IPS-20b (cell line): ENCODE data around the gene LOXL4.
"Not testable (repeated sequence)": the region's sequence is repeated elsewhere in the genome, so short reads cannot be mapped to it uniquely, and the experiment has no call there.

ENCODE experiments used
- H3K27ac ChIP-seq: one replicate; pipeline ENCODE4 v1.5.1; 2013; ENCODE audit warnings: low read length
- H3K27me3 ChIP-seq: 2 replicates; pipeline ENCODE4 v1.6.1; 2013; ENCODE audit warnings: mild to moderate bottlenecking, low read length, inconsistent platforms; ENCODE audit not compliant: insufficient read depth
- H3K36me3 ChIP-seq: 2 replicates; pipeline ENCODE4 v1.6.1; 2013; ENCODE audit warnings: low read depth, mild to moderate bottlenecking, inconsistent platforms, low read length, moderate library complexity; ENCODE audit not compliant: insufficient read depth
- H3K4me1 ChIP-seq: 2 replicates; pipeline ENCODE4 v1.6.1; 2013; ENCODE audit warnings: mild to moderate bottlenecking, control low read depth, inconsistent platforms, low read length, moderate library complexity; ENCODE audit not compliant: insufficient read depth
- H3K4me3 ChIP-seq: 2 replicates; pipeline ENCODE4 v1.5.1; 2013; ENCODE audit warnings: mild to moderate bottlenecking, low read length, inconsistent platforms
- H3K9ac ChIP-seq: 2 replicates; pipeline ENCODE4 v1.6.1; 2013; ENCODE audit warnings: low read depth, mild to moderate bottlenecking, inconsistent platforms, low read length, moderate library complexity
- H3K9me3 ChIP-seq: 2 replicates; pipeline ENCODE4 v1.6.1; 2013; ENCODE audit warnings: mild to moderate bottlenecking, low read depth, low read length, inconsistent platforms; ENCODE audit not compliant: insufficient read depth

Gene LOXL4

DNA sequence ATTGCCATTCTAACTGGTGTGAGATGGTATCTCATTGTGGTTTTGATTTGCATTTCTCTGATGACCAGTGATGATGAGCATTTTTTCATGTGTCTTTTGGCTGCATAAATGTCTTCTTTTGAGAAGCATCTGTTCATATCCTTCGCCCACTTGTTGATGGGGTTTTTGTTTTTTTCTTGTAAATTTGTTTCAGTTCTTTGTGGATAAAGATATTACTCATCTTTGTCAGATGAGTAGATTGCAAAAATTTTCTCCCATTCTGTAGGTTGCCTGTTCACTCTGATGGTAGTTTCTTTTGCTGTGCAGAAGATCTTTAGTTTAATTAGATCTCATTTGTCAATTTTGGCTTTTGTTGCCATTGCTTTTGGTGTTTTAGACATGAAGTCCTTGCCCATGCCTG lies 39.7 kb downstream of the LOXL4 start:
- not testable (repeated sequence) for H3K4me3 ChIP-seq, H3K9ac ChIP-seq, H3K36me3 ChIP-seq, H3K4me1 ChIP-seq, H3K27ac ChIP-seq, H3K9me3 ChIP-seq, H3K27me3 ChIP-seq

DNA sequence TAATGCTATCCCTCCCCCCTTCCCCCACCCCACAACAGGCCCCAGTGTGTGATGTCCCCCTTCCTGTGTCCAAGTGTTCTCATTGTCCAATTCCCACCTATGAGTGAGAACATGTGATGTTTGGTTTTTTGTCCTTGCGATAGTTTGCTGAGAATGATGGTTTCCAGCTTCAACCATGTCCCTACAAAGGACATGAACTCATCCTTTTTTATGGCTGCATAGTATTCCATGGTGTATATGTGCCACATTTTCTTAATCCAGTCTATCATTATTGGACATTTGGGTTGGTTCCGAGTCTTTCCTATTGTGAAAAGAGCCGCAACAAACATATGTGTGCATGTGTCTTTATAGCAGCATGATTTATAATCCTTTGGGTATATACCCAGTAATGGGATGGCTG lies 40.3 kb downstream of the LOXL4 start:
- H3K27me3 ChIP-seq, H3K9me3 ChIP-seq, H3K4me1 ChIP-seq, H3K9ac ChIP-seq, H3K36me3 ChIP-seq, H3K27ac ChIP-seq, H3K4me3 ChIP-seq: not testable (repeated sequence)

DNA sequence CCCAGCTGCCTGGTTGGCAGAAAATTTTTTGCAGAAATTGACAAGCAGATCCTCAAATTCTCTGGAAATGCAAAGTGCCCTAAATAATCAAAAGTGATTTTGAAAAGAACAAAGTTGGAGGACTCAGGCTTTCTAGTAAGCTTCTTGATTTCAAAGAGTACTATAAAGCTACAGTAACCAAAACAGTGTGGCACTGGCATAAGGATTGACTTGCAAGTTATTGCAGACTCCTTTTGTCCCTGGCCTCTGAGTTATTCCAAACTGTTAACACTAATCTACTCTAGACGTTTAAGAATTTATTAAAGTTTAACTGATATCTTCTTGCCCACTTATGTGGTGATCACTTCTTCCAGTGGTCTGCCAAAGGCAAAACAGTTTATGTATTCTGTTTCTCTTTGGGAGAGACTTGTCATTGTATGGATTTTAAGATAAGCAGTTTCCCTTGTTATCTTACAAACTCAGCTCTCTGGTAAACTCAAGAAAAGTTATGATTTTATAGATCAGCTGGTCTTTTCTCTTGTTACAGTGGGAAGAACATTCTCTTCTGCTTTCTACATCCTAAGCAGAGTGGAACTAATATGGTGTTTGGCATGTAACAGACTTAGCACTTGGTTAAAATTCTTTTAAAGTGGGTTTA lies 41.4 kb downstream of the LOXL4 start:
- H3K36me3 ChIP-seq = no peaks in the 10 kb centered on the region
- H3K4me3 ChIP-seq = no peak overlapping the region
- H3K27me3 ChIP-seq = no peaks in the 10 kb centered on the region
- H3K27ac ChIP-seq = no peak overlapping the region
- H3K4me1 ChIP-seq = no peaks in the 10 kb centered on the region
- H3K9me3 ChIP-seq = no peaks in the 10 kb centered on the region
- no peak overlapping the region for H3K9ac ChIP-seq

DNA sequence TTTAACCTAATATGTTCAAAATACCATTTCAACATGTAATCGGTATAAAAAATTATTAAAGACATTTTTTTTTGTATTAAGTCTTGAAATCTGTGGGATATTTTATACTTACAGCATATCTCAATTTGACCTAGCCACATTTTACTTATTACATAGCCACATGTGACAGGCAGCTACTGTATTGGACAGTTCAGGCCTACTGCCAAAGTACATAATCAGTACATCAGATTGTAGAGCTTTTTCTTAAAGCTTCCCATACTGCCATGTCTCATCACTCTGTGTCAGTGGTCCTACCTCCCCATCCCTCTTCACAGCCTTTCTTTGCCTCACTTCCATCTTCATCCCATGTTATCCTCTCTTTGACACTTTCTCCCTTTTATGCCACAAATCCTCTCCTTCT lies 43.0 kb downstream of the LOXL4 start:
- H3K9ac ChIP-seq = no peak overlapping the region
- H3K27me3 ChIP-seq = no peaks in the 10 kb centered on the region
- H3K4me3 ChIP-seq = no peak overlapping the region
- H3K9me3 ChIP-seq = no peaks in the 10 kb centered on the region
- no peak overlapping the region for H3K27ac ChIP-seq
- H3K36me3 ChIP-seq = no peaks in the 10 kb centered on the region
- H3K4me1 ChIP-seq = no peaks in the 10 kb centered on the region

DNA sequence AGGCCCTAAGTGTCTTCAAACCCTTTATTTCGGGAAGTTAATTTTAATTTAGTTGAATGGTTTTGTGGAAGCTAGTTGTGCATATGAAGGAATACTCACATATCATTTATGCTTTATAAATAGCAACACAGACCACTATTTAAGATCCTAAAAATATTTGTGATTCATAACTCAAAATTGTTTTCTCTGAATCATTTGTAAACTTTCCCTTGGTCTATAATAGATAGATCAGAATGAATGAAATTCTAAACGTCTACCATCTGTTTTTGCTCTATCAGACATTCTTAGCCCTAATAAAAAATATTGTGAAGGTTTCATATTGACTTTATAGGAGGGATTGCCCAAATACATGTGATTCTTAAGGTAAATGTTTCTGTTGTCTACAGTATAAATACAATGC lies 43.5 kb downstream of the LOXL4 start:
- no peaks in the 10 kb centered on the region for H3K27me3 ChIP-seq
- no peak overlapping the region for H3K9ac ChIP-seq
- H3K36me3 ChIP-seq = no peaks in the 10 kb centered on the region
- no peaks in the 10 kb centered on the region for H3K4me1 ChIP-seq
- no peak overlapping the region for H3K4me3 ChIP-seq
- no peak overlapping the region for H3K27ac ChIP-seq
- no peaks in the 10 kb centered on the region for H3K9me3 ChIP-seq

DNA sequence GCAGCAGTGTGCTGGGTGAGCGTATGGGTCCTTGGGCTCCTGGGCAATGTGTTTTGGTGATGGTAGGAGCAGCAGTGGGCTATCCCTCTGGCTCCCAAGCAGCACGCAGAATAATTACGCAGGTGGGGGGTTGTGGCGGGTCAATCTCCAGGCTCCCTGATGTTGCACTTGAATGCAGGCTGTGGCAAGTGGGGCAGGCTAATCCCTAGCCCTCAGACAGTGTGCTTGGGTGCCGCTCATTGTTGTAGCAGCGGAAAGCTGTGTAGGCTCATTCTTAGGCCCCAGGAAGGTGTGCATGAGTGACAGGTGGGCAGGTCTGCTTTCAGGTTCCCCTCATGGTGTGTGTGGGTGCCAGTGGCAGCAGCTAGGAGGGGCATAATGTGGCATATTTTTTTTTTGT lies 44.1 kb downstream of the LOXL4 start:
- Histone ChIP-seq H3K27ac (no peak overlapping the region), H3K4me1 (no peaks in the 10 kb centered on the region), H3K9ac (no peak overlapping the region), H3K36me3 (no peaks in the 10 kb centered on the region), H3K9me3 (no peaks in the 10 kb centered on the region), H3K4me3 (no peak overlapping the region), H3K27me3 (no peaks in the 10 kb centered on the region)

DNA sequence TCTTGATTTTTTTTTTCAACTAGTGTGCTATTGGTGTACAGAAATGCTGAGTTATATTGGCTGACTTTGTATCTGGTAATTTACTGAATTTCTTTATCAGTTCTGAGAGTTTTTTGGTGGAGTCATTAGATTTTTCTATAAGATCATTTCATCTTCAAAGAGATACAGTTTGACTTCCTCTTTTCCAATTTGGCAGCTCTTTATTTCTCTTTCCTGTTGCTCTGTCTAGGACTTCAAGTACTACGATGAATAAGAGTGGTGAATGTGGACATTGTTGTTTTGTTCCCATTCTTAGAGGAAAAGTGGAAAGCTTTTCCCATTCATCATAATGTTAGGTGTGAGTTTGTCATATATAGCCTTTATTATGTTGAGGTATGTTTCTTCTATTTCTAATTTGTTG lies 50.2 kb downstream of the LOXL4 start:
- H3K27me3 ChIP-seq = no peaks in the 10 kb centered on the region
- no peak overlapping the region for H3K27ac ChIP-seq
- H3K36me3 ChIP-seq = no peaks in the 10 kb centered on the region
- no peak overlapping the region for H3K9ac ChIP-seq
- no peak overlapping the region for H3K4me3 ChIP-seq
- H3K9me3 ChIP-seq = no peaks in the 10 kb centered on the region
- H3K4me1 ChIP-seq = no peaks in the 10 kb centered on the region

DNA sequence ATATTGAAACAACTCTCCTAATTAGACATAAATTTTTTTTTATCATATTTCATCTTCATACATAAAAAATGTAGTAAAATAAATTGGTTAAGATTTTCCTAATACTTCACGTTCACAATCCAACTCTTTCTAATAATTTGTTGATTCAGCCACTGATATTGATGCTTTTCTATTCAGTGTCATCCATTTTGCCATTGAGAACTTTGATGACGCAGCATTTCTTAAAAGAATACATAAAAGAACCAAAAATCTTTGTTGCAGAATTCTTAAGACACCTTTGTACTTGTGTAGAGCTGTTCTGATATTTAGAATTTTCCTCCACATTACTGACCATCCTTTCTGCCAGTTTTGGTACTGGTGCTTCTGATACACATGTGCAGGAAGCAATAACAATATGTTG lies 52.6 kb downstream of the LOXL4 start:
- Histone ChIP-seq H3K36me3 (peaks cover 8% of the 10 kb centered on the region; the same call in 1 of the 2 replicates), H3K27ac (no peak overlapping the region), H3K4me1 (no peaks in the 10 kb centered on the region), H3K9me3 (no peaks in the 10 kb centered on the region), H3K4me3 (no peak overlapping the region), H3K9ac (no peak overlapping the region), H3K27me3 (no peaks in the 10 kb centered on the region)

DNA sequence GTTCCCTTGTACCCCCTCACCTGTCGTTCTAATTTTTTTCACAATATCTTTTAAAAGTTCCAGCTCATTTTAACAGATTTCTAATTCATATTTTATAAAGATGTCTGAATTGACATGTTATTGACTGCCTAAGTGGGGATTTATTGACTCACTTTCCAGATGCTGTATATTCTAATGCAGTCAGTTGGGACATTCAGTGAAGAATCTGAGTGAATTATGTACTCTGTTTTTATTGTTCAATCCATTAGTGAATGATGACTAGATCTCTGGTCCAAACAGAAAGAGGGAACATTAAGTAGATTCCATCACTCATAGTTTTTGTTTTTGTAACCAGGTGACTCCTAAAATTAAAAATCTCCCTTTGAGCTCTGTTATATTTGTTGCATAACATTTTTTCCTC lies 54.3 kb downstream of the LOXL4 start:
- Histone ChIP-seq H3K36me3 (peaks cover 18% of the 10 kb centered on the region; the same call in 1 of the 2 replicates), H3K9me3 (no peaks in the 10 kb centered on the region), H3K4me1 (no peaks in the 10 kb centered on the region), H3K27me3 (no peaks in the 10 kb centered on the region), H3K4me3 (no peak overlapping the region), H3K27ac (no peak overlapping the region), H3K9ac (no peak overlapping the region)

DNA sequence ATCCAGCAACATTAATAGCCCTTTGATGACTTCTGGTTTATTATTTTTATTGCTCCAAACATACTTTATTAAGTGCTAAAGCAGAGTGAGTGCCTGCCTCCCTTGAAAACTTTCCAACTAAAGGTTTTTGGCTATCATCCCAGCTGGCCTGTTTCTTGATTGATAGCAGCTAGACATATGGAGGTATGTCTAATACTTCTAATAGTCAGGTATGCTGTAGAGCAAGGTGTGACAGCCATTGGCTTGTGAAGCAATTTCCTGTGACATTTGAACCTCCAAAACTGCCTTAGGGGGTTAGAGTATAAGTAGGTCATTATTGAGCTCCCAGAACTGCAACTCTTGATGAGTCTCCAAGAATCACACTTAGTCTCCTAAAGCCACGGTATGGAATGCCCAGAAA lies 55.8 kb downstream of the LOXL4 start:
- no peaks in the 10 kb centered on the region for H3K27me3 ChIP-seq

DNA sequence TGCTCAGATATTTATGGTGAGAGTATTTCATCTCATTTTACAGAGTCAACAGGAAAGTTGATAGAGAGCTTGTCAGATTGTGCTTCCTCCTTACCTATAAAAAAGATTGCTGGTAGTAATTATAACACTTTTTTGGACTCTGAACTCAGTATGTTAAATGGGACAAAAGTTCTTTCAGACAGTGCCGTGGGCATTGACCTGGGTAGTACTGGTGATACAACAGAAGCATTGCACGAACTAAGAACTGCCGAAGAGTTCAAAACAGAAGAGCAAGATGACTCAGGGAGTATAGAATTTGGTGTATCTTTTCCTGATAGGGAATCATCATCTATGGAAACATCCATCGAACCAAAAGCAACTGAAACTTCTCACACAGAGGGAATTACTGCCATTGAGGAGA lies 58.6 kb downstream of the LOXL4 start:
- Histone ChIP-seq H3K9ac (no peak overlapping the region), H3K4me3 (no peak overlapping the region), H3K36me3 (peaks cover 28% of the 10 kb centered on the region)

More for the DNA sequence above, 55.8 kb downstream of the LOXL4 start:
- Histone ChIP-seq H3K27ac (no peak overlapping the region), H3K4me3 (no peak overlapping the region), H3K4me1 (no peaks in the 10 kb centered on the region), H3K36me3 (peaks cover 28% of the 10 kb centered on the region), H3K9ac (no peak overlapping the region), H3K9me3 (no peaks in the 10 kb centered on the region)

DNA sequence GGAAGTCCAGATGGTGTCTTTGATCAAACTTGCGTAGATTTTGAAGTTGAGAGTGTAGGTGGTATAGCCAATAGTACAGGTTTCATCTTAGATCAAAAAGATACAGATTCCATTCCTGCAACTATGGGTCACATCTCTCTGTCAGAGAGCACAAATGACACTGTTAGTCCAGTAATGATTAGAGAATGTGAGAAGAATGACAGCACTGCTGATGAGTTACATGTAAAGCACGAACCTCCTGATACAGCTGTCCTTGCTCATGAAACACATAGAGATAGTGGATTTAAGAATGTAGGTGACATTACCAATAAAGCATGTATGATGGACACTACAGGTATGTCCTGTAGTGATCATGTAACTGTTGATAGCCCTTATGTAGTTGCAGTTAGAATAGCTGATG lies 59.1 kb downstream of the LOXL4 start:
- Histone ChIP-seq H3K27me3 (no peaks in the 10 kb centered on the region), H3K27ac (no peak overlapping the region), H3K4me3 (no peak overlapping the region), H3K4me1 (no peaks in the 10 kb centered on the region), H3K36me3 (peaks cover 28% of the 10 kb centered on the region), H3K9ac (no peak overlapping the region), H3K9me3 (no peaks in the 10 kb centered on the region)

More for the DNA sequence above, 58.6 kb downstream of the LOXL4 start:
- no peaks in the 10 kb centered on the region for H3K4me1 ChIP-seq
- no peaks in the 10 kb centered on the region for H3K9me3 ChIP-seq
- H3K27ac ChIP-seq = no peak overlapping the region
- H3K27me3 ChIP-seq = no peaks in the 10 kb centered on the region
